Gastrocnemius medialis (tissue), 4 donors: ENCODE measurements around the gene SERTAD3. TPM values are rescaled to one million over a fixed set of nuclear protein-coding genes. Genes with fewer than 3 reads are reported as not detected.

Experiments used
- ATAC-seq, 2 donors: fragments of 150-250 bp; one replicate each; pipeline ENCODE4 v1.9.1; 2016
- DNase-seq, 2 donors: peaks; one replicate each; pipeline ENCODE4 v3.0.0-alpha.2; 2019
- H3K27ac ChIP-seq, 4 donors: fragments of 200-600 bp; sonication (generic); 1 replicate in 1 of 4; 2 replicates in 3 of 4; pipeline ENCODE4 v1.5.1; 2016 to 2018; ENCODE audit warnings: mild to moderate bottlenecking in 2 of 4, moderate library complexity in 1 of 4
- H3K27me3 ChIP-seq, 3 donors: fragments of 200-600 bp; sonication (generic) in 2 of 3; 1 replicate in 1 of 3; 2 replicates in 2 of 3; pipeline versions ENCODE4 v1.5.1 to v1.6.0; 2016 to 2019; ENCODE audit warnings: mild to moderate bottlenecking in 1 of 3, moderate library complexity in 1 of 3
- H3K36me3 ChIP-seq, 2 donors: fragments of 200-600 bp; sonication (generic) in 1 of 2; one replicate each; pipeline ENCODE4 v1.5.1; 2017 to 2018
- H3K4me1 ChIP-seq, 2 donors: fragments of 200-600 bp; sonication (generic) in 1 of 2; one replicate each; pipeline ENCODE4 v1.5.1; 2016 to 2017; ENCODE audit warnings: mild to moderate bottlenecking in 2 of 2
- H3K4me3 ChIP-seq, 4 donors: fragments of 200-600 bp; sonication (generic) in 3 of 4; 1 replicate in 1 of 4; 2 replicates in 3 of 4; pipeline ENCODE4 v1.5.1; 2016 to 2019; ENCODE audit warnings: mild to moderate bottlenecking in 2 of 4
- H3K9me3 ChIP-seq, 3 donors: fragments of 200-600 bp; sonication (generic) in 2 of 3; 1 replicate in 1 of 3; 2 replicates in 2 of 3; pipeline ENCODE4 v1.5.1; 2016 to 2019
- POLR2A ChIP-seq, 2 donors: fragments of 450-650 bp; IDR thresholded peaks; one replicate each; pipeline ENCODE4 v1.6.1; 2017; ENCODE audit warnings: antibody characterized with exemption in 2 of 2, mild to moderate bottlenecking in 2 of 2, moderate library complexity in 2 of 2
- in situ Hi-C, 4 donors: fragments of 200-750 bp; cut with MboI; loops; one replicate each; pipeline versions ENCODE4 v1.15.0 to v1.8.0; 2017; ENCODE audit warnings: low sequenced_read_pairs in 4 of 4
- intact Hi-C: fragments of 100-400 bp; cut with DNase I; formaldehyde crosslinking; loops from one replicate; pipeline ENCODE4 v1.15.1; 2023; ENCODE audit warnings: low total_unique reads
- total RNA-seq, 4 donors: library from RNA; depleted of rRNA; stranded (reverse); fragments of >200 nt; gene quantifications; one replicate each; pipeline versions ENCODE4 v1.1.0 to v1.2.3, GENCODE V29; 2016
- TF ChIP-seq, protein P1 (sequence below), 5 experiments: fragments of 450-650 bp in 3 of 5; fragments of 200-600 bp in 2 of 5; sonication (generic) in 2 of 5; IDR thresholded peaks in 4 of 5; conservative IDR thresholded peaks in 1 of 5; 1 replicate in 4 of 5; 2 replicates in 1 of 5; pipeline ENCODE4 v1.5.1; 2016 to 2019; ENCODE audit warnings: antibody characterized with exemption in 5 of 5, mild to moderate bottlenecking in 3 of 5, moderate library complexity in 3 of 5

The SERTAD3 gene
- total RNA-seq, 4 donors from 2014 or later: 12.7 to 24.4 (median 18.1) TPM

GRCh38 chr19:40413291-40413845, 30.8 kb downstream of the SERTAD3 start, which contains the start of gene PRX:
Gene PRX, minus strand, starts transcription at chr19:40413378. Its CDS starts 5,446 bp downstream, at chr19:40407932.
- Histone ChIP-seq H3K9me3 (no peaks in the 10 kb centered on the region), H3K4me3 (no peak within 1 kb of the TSS), H3K27ac (peak within 1 kb of the TSS; percentile 90 to 100 (median 98)), H3K4me1 (peaks cover 33 to 36% of the 10 kb centered on the region in 2 donors), H3K36me3 (no peaks in the 10 kb centered on the region), H3K27me3 (no peaks in the 10 kb centered on the region)
- TF ChIP-seq POLR2A (IDR thresholded peaks at IDR 0.05): no peak
- TF ChIP-seq, protein P1, sequence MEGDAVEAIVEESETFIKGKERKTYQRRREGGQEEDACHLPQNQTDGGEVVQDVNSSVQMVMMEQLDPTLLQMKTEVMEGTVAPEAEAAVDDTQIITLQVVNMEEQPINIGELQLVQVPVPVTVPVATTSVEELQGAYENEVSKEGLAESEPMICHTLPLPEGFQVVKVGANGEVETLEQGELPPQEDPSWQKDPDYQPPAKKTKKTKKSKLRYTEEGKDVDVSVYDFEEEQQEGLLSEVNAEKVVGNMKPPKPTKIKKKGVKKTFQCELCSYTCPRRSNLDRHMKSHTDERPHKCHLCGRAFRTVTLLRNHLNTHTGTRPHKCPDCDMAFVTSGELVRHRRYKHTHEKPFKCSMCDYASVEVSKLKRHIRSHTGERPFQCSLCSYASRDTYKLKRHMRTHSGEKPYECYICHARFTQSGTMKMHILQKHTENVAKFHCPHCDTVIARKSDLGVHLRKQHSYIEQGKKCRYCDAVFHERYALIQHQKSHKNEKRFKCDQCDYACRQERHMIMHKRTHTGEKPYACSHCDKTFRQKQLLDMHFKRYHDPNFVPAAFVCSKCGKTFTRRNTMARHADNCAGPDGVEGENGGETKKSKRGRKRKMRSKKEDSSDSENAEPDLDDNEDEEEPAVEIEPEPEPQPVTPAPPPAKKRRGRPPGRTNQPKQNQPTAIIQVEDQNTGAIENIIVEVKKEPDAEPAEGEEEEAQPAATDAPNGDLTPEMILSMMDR (IDR thresholded peaks at IDR 0.05 in 4 of 5, conservative IDR thresholded peaks at IDR 0.05 in 1 of 5): no peak
- ATAC-seq (no peak), DNase-seq (no peak)
- in situ Hi-C loops (loop anchor here in 1 of 4 donors (10.0 kb wide), 1 partner anchor 51 kb away; the partner anchor contains the start of genes BLVRB and SPTBN4), intact Hi-C loops (no loop called here)

DNA sequence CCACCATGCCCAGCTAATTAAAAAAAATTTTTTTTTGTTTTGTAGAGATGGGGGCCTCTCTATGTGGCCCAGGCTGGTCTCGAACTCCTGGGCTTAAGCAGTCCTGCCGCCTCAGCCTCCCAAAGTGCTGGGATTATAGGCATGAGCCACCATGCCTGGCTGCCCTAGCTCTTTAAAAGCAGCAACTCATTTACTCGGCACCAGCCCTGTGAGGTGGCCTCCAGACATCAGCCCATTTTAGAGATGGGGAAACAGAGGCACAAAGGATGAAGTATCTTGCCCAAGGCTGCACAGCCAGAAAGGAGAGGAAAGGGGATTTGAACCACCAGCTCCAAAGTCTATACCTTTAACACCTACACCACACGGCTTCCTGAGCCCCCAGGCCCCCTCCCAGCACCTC, 31.3 kb downstream of the SERTAD3 start:
- intact Hi-C loops: no loop called here
- Histone ChIP-seq H3K27ac (peak overlapping the region; percentile 90 to 100 (median 98)), H3K9me3 (no peaks in the 10 kb centered on the region), H3K4me1 (peaks cover 31 to 36% of the 10 kb centered on the region in 2 donors), H3K4me3 (no peak overlapping the region), H3K27me3 (no peaks in the 10 kb centered on the region), H3K36me3 (no peaks in the 10 kb centered on the region)
- in situ Hi-C loops: loop anchor here in 1 of 4 donors (10.0 kb wide), 1 partner anchor 52 kb away; the partner anchor contains the start of genes BLVRB and SPTBN4
- DNase-seq: no peak
- no peak for ATAC-seq
- no peak for TF ChIP-seq POLR2A (IDR thresholded peaks at IDR 0.05)
- TF ChIP-seq, protein P1 (IDR thresholded peaks at IDR 0.05 in 4 of 5, conservative IDR thresholded peaks at IDR 0.05 in 1 of 5): no peak

- ATAC-seq: peak; percentile 60 to 73
- DNase-seq: peak; percentile 38 to 89
- Histone ChIP-seq H3K9me3 (no peaks in the 10 kb centered on the region), H3K4me1 (peaks cover 23 to 29% of the 10 kb centered on the region in 2 donors), H3K4me3 (peak overlapping the region in 2 of 4 donors; percentile 17 to 38), H3K27ac (peak overlapping the region; percentile 90 to 100 (median 98)), H3K27me3 (no peaks in the 10 kb centered on the region), H3K36me3 (no peaks in the 10 kb centered on the region)
- no peak for TF ChIP-seq POLR2A (IDR thresholded peaks at IDR 0.05)
- TF ChIP-seq, protein P1 (IDR thresholded peaks at IDR 0.05 in 4 of 5, conservative IDR thresholded peaks at IDR 0.05 in 1 of 5): no peak
- intact Hi-C loops: no loop called here
- in situ Hi-C loops: loop anchor here in 1 of 4 donors (10.0 kb wide), 1 partner anchor 53 kb away; the partner anchor contains the start of genes BLVRB and SPTBN4
These were observed 32.1 kb downstream of the SERTAD3 start for GRCh38 chr19:40411958-40412499.

GRCh38 chr19:40411125-40411842, 32.9 kb downstream of the SERTAD3 start:
- H3K27me3 ChIP-seq: no peaks in the 10 kb centered on the region
- DNase-seq (peak; percentile 71 to 93), ATAC-seq (peak; percentile 87 to 94)
- H3K36me3 ChIP-seq: no peaks in the 10 kb centered on the region
- peak overlapping the region in 3 of 4 donors; percentile 17 to 38 (median 26) for H3K4me3 ChIP-seq
- no peaks in the 10 kb centered on the region for H3K9me3 ChIP-seq
- peaks cover 23 to 29% of the 10 kb centered on the region in 2 donors for H3K4me1 ChIP-seq
- peak overlapping the region; percentile 90 to 100 (median 98) for H3K27ac ChIP-seq
- in situ Hi-C loops: loop anchor here in 1 of 4 donors (10.0 kb wide), 1 partner anchor 54 kb away; the partner anchor contains the start of genes BLVRB and SPTBN4
- intact Hi-C loops: no loop called here
- TF ChIP-seq, protein P1 (IDR thresholded peaks at IDR 0.05 in 4 of 5, conservative IDR thresholded peaks at IDR 0.05 in 1 of 5): no peak
- TF ChIP-seq POLR2A (IDR thresholded peaks at IDR 0.05): peak; percentile 57 to 65
